SH-SY5Y (cell line): ENCODE data around the gene NR6A1.

Source experiments
- GATA2 ChIP-seq: IDR thresholded peaks from 2 replicates; pipeline ENCODE4 v1.6.1; 2011; ENCODE audit warnings: mild to moderate bottlenecking, low read depth, low read length
- GATA3 ChIP-seq: IDR thresholded peaks from 2 replicates; pipeline ENCODE4 v1.6.1; 2011; ENCODE audit warnings: low read depth, mild to moderate bottlenecking, low read length, moderate library complexity

NR6A1 gene

GRCh38 chr9:124764774-124765438 is 6.2 kb downstream of the NR6A1 start:
- TF ChIP-seq GATA3 (no peak), GATA2 (no peak)

GRCh38 chr9:124762633-124763032 is 8.5 kb downstream of the NR6A1 start:
- TF ChIP-seq GATA2, result no peak
- no peak for TF ChIP-seq GATA3

- TF ChIP-seq GATA3 (no peak), GATA2 (no peak)
Observed at GRCh38 chr9:124761710-124762109, 9.4 kb downstream of the NR6A1 start.

- TF ChIP-seq GATA2, result no peak
- TF ChIP-seq GATA3, result no peak
Observed at GRCh38 chr9:124761196-124761595, 9.9 kb downstream of the NR6A1 start.

GRCh38 chr9:124760719-124761118 is 10.4 kb downstream of the NR6A1 start:
- TF ChIP-seq GATA3 (no peak), GATA2 (no peak)

- no peak for TF ChIP-seq GATA3
- TF ChIP-seq GATA2, result no peak
Observed at GRCh38 chr9:124759327-124759726, 11.8 kb downstream of the NR6A1 start.

GRCh38 chr9:124758691-124759090 is 12.4 kb downstream of the NR6A1 start:
- TF ChIP-seq GATA3, result no peak
- TF ChIP-seq GATA2, result no peak

- no peak for TF ChIP-seq GATA3
- TF ChIP-seq GATA2, result no peak
Observed at GRCh38 chr9:124758061-124758460, 13.1 kb downstream of the NR6A1 start.

- TF ChIP-seq GATA3 (no peak), GATA2 (no peak)
Observed at GRCh38 chr9:124757616-124758015, 13.5 kb downstream of the NR6A1 start.

GRCh38 chr9:124756011-124756410 is 15.1 kb downstream of the NR6A1 start:
- TF ChIP-seq GATA2 (no peak), GATA3 (no peak)

- TF ChIP-seq GATA3 (no peak), GATA2 (no peak)
Observed at GRCh38 chr9:124755061-124755460, 16.1 kb downstream of the NR6A1 start.

- TF ChIP-seq GATA3, result no peak
- TF ChIP-seq GATA2, result no peak
Observed at GRCh38 chr9:124754289-124754688, 16.8 kb downstream of the NR6A1 start.

GRCh38 chr9:124752967-124753366 is 18.1 kb downstream of the NR6A1 start:
- TF ChIP-seq GATA2 (no peak), GATA3 (0 out of 2 replicates have a peak, but pooled peaks have one; percentile 14)

- TF ChIP-seq GATA2 (no peak), GATA3 (no peak)
Observed at GRCh38 chr9:124749781-124750180, 21.3 kb downstream of the NR6A1 start.

- TF ChIP-seq GATA3 (no peak), GATA2 (no peak)
Observed at GRCh38 chr9:124749284-124749683, 21.8 kb downstream of the NR6A1 start.

GRCh38 chr9:124747065-124747464 is 24.0 kb downstream of the NR6A1 start:
- no peak for TF ChIP-seq GATA2
